ENCODE data around the gene SH3RF1.

The SH3RF1 gene

DNA sequence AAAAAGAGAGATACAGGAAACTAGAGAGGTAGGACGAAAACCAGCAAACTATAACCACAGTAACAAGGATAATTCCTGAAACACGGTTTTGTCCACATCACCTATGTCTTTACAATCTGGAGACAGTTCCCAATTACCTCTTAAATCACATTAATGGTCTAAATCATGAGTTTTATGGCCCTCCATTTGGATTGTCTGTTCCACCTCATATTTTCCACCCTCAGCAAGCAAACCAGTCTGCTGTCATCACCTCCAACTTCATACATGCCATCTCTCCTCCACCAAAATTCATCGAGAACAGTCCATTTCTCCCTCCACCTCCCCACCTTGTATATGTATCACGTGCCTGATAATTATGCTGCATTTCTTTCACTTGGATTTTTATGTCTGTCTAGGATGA, 107.3 kb downstream of the SH3RF1 start:
- DNase-seq (ENCODE audit: low spot score) = no peak

DNA sequence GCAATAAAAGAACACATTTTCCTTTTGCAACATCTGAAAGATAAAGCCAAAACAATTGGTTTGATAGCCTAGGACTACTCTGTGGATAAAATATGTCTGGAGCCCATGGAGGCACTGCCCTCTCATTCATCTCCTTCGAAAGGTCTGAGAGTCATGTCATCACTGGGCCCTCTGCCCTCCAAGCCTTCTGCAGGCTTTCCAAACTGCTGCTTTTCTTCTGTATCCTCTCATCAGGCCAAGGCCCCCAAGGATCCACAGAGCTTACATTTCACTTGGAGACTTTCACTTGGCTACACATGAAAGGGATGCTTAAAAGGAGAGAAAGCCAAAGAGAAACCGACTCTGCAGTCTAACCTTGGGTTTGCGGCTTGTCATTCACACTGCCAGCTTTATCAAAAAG, 109.9 kb downstream of the SH3RF1 start:
- no peak for DNase-seq (ENCODE audit: low spot score)

DNA sequence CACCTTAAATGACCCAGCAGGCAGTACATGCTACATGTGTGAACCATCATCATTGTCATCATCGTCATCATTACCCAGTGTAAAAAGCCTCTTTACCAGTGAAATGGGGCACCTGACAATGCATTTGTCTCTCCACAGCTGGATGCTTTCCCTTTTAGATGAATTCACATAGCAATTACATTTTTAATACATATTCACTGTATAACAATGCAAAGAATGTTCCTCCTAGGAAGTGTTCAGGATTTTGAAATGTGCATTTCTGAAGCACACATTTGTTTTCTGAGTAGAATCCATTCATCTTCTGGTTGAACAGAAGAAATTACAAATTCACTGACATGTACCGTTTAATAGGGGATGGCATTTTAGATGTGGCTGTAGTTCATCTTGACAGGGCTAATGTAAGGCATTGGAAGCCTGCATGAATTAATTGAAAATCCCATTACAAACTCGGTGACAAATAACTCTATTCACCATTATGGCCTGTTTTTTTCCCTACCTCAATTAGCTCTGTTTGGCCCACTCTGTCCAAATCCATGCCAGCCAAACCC, 111.1 kb downstream of the SH3RF1 start:
- peak; percentile 23 for DNase-seq (ENCODE audit: low spot score)

DNA sequence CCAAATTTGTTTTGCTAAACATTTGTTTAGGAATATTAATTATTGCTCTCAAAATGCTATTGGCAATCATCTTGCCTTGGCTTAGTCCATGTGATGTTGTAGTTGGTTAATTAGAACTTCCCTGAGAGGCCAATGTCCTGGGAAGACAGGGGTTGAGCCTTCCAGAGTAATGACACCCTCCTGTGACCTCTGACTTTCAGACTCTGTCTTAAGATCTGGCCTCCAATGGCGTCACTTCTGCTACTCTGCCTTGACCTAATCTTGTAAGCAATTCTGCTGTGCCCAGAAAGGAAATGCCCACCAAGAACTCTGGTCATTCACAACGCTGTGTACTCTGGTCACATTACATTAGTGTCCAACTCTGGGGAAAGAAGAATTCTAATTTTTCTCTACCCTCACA, 111.9 kb downstream of the SH3RF1 start:
- no peak for DNase-seq (ENCODE audit: low spot score)

DNA sequence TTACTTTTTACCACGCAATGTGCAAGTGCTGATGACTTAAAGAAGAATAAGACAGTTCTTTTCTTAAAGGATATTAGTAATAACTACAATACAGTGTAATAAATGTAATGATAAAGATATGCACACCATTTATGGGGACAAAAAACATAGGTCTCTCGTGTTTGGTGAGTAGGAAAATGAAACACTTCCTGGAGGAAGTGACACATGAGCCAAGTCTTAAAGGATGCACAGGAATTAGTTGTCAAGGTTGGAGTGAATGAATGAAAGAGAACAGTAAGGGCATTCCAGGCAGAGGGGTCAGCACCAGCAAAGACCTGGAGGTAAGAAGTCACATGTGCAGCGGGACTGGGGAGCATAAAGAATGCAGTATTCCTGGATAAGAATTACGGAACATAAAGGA, 112.7 kb downstream of the SH3RF1 start:
- DNase-seq (ENCODE audit: low spot score) = no peak

DNA sequence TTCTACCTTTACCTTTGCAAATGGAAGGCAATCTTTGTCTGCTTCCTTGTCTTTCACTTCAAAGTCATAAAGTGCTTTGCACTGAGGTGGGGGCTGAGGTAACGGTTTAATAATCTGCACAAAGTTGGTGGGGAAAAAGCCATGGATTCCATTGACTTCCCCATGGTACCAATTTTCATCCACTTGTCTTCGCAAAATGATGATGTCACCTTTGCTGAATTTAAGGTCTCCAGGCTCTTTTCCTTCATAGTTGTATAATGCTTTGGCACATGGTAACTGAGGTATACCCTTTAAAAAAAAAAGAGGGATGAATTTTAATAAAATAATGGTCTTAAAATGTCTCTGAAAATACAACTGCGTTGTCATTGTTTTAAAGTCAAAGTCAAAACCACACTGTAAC, 114.4 kb downstream of the SH3RF1 start:
- DNase-seq (ENCODE audit: low spot score) = no peak

DNA sequence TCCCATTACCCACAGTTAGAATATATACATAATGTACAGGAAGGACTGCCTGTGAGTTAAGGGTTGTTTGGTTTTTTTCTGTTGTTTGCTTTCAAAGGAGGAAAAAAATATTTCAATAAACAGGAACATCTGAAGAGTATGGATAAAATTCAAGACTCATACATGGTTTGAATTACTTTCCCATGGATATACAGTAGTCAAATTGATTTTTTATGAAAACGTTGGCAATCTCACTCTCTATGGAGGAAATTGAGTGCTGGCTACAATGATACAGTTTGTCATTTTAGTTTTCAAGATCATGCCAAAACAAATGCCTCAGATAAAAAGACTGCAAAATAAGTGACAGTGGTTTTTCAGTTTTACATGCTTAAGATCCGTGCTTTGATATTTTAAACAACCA, 116.6 kb downstream of the SH3RF1 start:
- DNase-seq (ENCODE audit: low spot score) = no peak

DNA sequence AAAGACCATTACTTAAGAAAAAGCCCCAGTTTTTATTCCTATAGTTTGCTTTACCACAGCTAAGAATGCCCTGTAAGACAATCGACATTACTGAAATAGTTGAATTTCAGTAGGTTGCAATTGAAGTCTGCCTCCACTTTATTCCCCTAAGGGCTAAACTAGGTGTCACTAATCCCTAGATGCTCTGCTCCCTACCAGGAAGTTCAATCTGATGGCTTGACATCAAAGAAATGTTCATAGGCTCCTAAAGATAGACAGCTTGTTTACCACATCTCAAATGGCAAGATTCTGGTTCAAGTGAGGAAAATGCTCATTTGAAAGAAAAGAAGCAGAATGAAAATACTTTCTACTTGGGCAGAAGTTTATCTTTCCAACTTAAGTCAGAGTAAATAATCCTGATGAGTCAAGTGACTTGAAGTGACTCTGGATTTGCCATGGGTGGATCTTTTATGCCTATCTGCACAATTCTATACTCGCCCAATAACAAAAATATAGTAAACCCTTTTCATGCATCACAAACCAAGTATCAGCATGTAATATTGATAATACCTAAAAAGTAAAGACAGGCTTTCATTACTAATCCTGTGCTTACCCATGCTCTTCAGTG, 117.2 kb downstream of the SH3RF1 start:
- DNase-seq (ENCODE audit: low spot score) = no peak

DNA sequence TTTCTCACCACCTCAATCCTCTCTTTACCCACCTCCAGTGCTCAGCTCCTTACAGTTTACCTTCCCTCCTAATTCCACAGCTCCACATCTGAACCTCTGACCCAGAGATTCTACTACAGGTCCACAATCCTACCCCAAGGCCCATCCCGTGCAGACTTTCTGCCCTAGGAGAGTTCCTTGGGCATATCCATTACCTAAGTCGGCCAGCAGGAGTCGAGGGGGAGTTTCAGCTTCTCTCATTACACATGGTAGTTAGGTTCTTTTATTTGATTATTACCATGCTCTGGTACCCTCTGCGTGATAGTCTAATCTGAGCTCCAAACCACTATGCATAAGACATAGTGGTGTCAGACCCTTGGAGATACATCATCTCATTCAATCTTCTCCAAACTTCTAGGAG, 117.9 kb downstream of the SH3RF1 start:
- DNase-seq (ENCODE audit: low spot score) = no peak

DNA sequence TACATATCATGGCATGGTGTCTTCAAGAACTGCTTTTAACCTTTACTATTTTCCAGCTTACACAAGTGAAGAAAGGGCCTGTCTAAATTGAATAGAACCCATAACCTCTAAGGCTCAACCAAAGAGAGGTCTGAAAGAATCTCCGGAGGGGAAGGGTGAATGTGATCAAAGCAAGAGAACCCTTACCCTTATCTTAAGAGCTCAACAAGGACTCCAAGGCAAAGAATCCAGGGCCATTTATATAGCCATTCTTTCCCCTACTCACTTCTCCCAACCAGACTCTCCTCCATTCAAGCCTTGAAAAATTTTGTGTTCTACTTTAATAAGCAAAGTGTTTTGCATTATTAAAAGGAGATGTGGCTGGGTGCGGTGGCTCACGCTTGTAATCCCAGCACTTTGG, 118.7 kb downstream of the SH3RF1 start:
- no peak for DNase-seq (ENCODE audit: low spot score)

DNA sequence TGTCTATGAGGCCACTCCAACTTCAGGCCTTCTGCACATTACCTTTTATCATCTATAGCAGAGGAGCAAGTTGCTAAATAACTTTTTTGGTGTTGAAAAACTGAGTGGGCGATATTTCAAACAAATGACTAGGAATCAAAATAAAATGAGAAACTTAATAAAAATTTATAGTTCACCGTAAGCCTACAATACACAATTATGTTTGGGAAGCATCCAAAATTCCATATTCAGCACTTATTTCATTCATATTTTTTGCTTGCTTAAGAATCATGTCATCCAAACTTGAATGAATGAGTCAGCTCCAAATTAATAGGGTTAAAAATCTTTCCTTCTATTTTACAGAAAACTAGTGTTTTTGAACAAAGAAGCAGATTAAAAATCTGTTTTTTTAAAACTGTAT, 119.1 kb downstream of the SH3RF1 start:
- no peak for DNase-seq (ENCODE audit: low spot score)

DNA sequence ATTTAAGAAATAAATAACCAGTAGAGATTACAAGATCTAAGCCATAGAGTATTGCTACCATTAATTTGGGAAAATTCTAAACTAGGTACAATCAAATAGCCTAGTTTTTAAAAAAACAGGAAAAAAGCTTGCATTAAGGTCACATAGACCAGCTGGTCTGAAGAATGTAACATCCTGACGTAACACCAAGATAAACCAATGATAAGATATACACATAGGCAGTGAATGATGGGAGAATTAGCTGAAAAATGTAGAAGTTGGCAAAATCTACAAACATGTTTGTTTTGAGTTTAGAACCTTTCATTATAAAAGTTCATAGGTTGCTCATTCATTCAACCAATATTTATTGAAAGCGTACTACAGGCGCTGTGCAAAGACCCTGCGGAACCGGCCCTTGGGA, 120.0 kb downstream of the SH3RF1 start:
- DNase-seq (ENCODE audit: low spot score) = no peak

DNA sequence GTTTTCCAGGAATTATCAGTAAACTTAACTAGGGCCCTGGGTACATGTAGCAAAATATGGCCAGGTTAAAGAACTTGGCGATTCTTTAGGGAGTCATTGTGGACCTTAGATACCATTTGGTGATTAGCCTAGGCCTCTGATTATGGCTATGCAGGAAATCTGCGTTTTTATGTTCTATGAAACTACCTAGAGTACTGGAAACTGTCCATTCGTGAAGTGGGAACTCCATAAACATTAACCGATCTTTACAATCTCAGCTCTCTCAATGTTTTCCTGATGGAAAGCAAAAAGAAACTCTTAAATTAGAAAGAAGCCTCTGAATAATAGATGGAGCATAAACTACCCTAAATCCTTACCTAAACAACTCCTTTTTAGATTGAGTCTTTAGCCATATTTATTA, 121.9 kb downstream of the SH3RF1 start:
- no peak for DNase-seq (ENCODE audit: low spot score)

DNA sequence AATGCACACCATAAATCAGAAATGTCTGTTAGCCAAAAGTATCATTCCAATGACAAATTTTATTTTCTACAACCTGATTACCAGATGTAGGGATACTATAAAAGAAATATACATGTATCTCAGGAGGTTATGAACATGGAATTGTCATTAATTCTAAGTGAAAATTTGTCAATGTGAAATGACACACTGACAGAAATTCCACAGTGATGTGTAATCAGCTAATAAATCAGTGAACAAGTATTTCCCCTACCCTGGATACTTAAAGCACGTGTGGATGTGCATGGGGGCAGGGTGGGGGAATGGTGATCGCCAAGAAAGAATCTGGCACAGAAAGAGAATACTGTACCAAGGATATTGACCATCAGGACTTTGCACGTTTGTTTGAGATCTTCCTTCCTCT, 123.6 kb downstream of the SH3RF1 start:
- DNase-seq (ENCODE audit: low spot score) = no peak

DNA sequence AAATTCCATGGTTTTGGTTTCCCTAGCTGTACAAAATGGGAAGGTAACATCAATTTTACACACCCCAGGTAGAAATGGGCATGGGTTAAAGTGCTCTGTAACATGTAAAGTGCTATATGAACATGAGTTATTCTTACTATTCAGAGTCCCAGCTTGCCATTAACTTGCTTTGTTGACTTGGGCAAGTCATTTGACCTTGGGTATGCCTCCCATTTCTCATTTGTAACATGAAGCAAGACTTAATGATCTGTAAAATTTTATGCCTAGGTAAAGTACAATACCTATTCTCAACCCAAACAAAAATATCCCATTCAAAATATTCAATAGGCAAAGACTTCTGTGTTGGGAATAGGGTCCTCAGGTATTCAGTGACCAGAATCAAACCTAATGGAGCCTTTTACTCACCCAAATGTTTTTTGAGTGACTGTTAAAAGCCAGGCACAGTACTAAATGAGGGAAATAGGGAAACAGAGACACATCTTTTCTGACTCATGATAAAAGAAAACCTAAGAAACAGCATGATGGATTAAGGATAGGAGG, 126.6 kb downstream of the SH3RF1 start:
- DNase-seq (ENCODE audit: low spot score) = no peak

DNA sequence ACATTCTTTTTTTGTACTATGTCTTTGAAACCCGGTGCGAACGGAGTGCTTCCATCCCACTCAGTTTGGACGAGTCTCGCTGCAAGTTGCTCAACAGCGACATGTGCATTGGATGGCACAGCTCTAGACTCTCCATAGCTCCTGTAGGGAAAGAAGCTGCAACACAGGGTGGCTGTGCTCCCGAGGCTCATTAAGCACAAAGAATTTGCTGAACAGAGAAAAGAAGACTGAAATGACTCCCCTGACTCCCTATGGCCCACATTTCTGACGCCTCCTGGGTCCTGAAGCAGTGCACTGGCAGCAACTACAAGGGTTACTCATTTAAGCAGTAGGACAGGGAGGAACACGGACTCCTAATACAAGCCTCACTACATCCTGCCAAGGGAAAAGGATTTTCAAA, 127.4 kb downstream of the SH3RF1 start:
- DNase-seq (ENCODE audit: low spot score) = no peak

DNA sequence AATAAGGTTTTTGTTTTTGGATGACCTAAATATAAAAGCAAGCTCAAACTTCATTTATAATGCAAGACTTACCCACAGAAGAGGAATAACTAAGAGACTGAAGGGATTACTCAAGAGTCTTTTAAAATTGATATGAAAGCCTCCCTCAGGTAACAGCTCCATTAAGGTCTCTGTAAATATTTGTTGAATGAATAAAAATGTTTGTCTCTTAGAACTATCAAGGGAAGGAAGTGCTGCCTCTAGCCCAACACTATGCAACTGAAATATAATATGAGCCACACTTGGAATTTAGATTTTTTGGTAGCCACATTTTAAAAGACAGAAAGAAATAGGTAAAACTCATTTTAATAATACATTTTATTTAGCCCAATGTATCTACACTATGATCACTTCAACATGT, 127.8 kb downstream of the SH3RF1 start:
- DNase-seq (ENCODE audit: low spot score) = no peak

DNA sequence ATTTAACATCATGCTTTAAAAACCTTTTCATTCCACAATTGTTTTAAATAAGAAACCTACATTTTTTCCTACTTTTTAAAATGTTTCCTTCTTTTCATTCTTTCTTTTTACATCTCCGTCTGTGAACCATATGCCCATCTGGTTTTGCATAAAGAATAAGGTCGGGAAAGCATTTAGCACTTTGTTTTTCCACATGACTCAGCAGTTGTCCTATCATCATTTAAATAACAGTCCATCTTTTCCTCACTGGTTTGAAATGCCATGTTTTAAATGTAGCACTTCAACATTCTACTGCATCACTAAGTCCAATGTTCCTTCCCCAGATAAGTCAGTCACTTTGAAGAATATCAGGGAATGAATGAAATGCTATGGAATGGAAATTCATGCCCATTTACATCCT, 128.4 kb downstream of the SH3RF1 start:
- DNase-seq (ENCODE audit: low spot score) = no peak

DNA sequence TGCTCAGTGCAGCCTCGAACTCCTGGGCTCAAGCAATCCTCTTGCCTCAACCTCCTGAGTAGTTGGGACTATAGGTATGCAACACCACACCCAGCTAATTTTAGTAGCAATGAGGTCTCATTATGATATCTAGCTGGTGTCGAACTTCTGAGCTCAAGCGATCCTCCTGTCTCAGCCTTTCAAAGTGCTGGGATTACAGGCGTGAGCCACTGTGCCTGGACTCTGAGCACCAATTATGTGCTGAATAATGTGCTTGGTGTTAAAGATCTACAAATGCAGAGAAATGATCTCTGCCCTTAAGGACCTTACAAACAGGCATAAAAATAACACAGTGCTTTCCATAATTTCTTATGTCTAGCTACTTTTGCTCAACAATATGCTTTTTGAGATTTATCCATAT, 131.7 kb downstream of the SH3RF1 start:
- no peak for DNase-seq (ENCODE audit: low spot score)

DNA sequence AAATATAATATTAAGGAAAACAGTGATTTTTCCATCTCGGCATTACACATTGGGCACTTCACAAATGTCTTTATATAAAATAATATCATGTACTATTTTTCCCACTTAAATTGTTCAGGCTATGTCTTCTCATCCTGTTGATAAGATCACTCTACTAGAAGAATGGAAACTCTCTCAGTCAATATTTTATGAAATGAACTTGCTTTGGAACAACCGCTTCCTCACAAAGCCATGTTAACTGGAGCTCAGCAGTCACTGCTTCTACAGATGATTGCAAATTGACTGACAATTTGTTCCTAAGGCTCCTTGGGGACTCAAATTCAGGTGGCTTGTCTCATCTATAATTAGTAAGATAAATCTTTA, 133.2 kb downstream of the SH3RF1 start:
- DNase-seq (ENCODE audit: low spot score) = no peak

DNA sequence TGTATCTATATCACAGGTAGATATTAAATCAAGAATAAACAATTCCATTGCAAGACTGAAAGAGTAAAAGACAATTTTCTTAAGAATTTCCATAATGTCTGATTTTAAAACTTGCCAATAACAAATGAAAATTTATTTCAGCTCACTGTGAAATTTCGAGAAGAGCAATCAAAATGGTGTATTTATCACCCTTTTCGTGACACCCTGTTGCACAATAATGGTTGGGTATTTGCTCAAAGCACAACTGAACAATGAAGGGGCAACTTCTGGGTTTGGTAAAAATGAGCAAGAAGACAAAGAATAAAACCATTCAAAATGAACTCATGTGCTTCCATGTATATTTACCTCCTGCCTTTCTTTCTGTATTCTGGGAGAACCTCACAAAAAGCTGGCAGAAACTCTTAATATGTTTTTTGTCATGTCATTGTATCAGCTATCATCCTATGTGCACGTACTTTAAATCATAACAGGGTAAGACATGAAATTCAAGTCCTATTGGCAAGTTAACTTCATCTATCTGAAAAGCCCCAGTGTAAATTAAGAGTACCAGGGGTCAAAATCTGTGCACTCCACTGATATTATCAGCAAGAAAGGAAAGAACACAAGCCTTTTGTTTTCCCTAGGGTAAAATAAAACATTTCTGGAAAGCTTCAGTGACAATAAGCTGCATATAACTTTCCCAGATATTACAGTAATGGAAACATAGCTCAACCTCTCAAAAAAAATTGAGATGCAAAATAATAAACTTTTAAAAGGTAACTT, 133.8 kb downstream of the SH3RF1 start:
- no peak for DNase-seq (ENCODE audit: low spot score)

DNA sequence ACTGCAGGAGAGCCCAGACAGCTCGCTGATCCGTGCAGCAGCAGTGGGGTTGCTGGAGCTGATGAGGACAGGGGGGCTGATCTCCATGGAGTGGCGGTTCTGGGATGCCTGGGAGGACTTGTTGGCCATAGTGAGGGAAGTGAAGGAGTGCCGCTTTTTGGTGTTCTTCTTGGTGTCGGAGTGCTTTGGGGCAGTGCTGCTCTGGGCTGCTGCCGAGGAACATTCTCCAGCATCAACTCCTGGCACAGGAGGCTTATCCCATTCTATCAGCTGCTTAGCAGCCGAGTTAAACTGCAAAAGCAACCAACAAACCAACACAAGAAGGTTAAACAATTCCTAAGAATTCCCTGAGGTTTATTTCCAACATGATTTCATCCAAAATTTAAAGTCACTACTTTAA, 134.4 kb downstream of the SH3RF1 start:
- DNase-seq (ENCODE audit: low spot score) = no peak

DNA sequence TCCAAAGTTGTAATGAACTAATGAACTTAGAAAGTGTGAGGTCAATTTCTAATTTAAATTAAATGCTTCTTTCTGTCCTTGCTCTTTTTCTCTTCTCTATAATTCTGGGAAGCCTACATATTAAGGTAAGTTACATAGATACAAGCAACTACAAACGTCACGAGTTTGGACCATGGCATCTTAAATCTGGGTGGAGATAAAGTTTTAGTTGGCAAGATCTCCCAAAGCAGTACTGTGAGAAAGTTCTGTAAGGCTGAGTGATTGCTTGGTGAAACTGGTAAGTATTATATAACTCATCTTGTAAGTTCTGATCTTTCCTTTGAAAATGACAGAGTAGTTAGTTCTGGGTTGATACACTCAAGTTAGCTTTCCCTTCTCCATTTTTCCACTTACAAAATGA, 135.0 kb downstream of the SH3RF1 start:
- DNase-seq (ENCODE audit: low spot score) = no peak

DNA sequence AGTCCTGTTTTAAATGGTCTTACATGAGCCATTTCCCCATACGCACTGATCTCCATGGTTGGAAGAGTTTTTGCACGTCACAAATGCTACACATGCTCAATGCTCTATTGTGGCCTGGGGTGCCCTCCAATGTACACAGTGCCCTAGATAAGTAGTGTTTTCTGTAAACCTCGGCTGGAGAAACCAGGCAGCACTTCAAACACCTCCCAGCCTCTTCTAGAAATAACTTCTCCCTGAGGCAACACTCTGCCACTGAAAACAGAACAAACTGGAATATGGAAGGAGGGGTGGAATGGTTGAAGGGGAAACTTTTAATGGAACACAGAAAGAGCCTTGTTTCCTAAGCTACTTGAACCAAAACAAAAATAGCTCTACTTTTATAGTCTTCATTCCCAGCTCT, 136.8 kb downstream of the SH3RF1 start:
- no peak for DNase-seq (ENCODE audit: low spot score)

Measured in hepatic stellate cell (primary cell).